ENCODE results near the gene DNAJC24. TPM values are rescaled to one million over a fixed set of nuclear protein-coding genes. Genes with fewer than 3 reads are reported as not detected.

Gene DNAJC24
- total and polyA plus RNA-seq, 2 experiments from 2014 or later, result 6.1 to 12.2 TPM

GRCh38 chr11:31455177-31455576 is 85.5 kb downstream of the DNAJC24 start:
- H3K9me3 ChIP-seq (ENCODE audit: low read depth), result no peaks in the 10 kb centered on the region
- H3K36me3 ChIP-seq, result no peaks in the 10 kb centered on the region
- DNase-seq (ENCODE audit: low read depth in 1 of 2, low spot score in 1 of 2), result no peak
- H3K4me3 ChIP-seq, result no peak overlapping the region
- H3K4me1 ChIP-seq (ENCODE audit: low read depth), result no peaks in the 10 kb centered on the region
- TF ChIP-seq, protein P1, sequence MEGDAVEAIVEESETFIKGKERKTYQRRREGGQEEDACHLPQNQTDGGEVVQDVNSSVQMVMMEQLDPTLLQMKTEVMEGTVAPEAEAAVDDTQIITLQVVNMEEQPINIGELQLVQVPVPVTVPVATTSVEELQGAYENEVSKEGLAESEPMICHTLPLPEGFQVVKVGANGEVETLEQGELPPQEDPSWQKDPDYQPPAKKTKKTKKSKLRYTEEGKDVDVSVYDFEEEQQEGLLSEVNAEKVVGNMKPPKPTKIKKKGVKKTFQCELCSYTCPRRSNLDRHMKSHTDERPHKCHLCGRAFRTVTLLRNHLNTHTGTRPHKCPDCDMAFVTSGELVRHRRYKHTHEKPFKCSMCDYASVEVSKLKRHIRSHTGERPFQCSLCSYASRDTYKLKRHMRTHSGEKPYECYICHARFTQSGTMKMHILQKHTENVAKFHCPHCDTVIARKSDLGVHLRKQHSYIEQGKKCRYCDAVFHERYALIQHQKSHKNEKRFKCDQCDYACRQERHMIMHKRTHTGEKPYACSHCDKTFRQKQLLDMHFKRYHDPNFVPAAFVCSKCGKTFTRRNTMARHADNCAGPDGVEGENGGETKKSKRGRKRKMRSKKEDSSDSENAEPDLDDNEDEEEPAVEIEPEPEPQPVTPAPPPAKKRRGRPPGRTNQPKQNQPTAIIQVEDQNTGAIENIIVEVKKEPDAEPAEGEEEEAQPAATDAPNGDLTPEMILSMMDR (IDR thresholded peaks at IDR 0.05; ENCODE audit: low read depth, low read length), result no peak
- no peaks in the 10 kb centered on the region for H3K27me3 ChIP-seq
- no peak overlapping the region for H3K27ac ChIP-seq

GRCh38 chr11:31464436-31464835 is 94.8 kb downstream of the DNAJC24 start:
- H3K9me3 ChIP-seq (ENCODE audit: low read depth), result no peaks in the 10 kb centered on the region
- no peak for DNase-seq (ENCODE audit: low read depth in 1 of 2, low spot score in 1 of 2)
- no peaks in the 10 kb centered on the region for H3K4me1 ChIP-seq (ENCODE audit: low read depth)
- H3K36me3 ChIP-seq, result no peaks in the 10 kb centered on the region
- TF ChIP-seq, protein P1 (IDR thresholded peaks at IDR 0.05; ENCODE audit: low read depth, low read length), result no peak
- no peak overlapping the region for H3K27ac ChIP-seq
- no peak overlapping the region for H3K4me3 ChIP-seq
- no peaks in the 10 kb centered on the region for H3K27me3 ChIP-seq

- H3K4me1 ChIP-seq (ENCODE audit: low read depth), result no peaks in the 10 kb centered on the region
- TF ChIP-seq, protein P1 (IDR thresholded peaks at IDR 0.05; ENCODE audit: low read depth, low read length), result no peak
- no peak overlapping the region for H3K27ac ChIP-seq
- no peak overlapping the region for H3K4me3 ChIP-seq
- no peak for DNase-seq (ENCODE audit: low read depth in 1 of 2, low spot score in 1 of 2)
- no peaks in the 10 kb centered on the region for H3K36me3 ChIP-seq
- no peaks in the 10 kb centered on the region for H3K27me3 ChIP-seq
- H3K9me3 ChIP-seq (ENCODE audit: low read depth), result no peaks in the 10 kb centered on the region
Measured at GRCh38 chr11:31474083-31474482, 104.4 kb downstream of the DNAJC24 start.

GRCh38 chr11:31477528-31478222 is 108.0 kb downstream of the DNAJC24 start:
- no peaks in the 10 kb centered on the region for H3K27me3 ChIP-seq
- H3K36me3 ChIP-seq, result no peaks in the 10 kb centered on the region
- TF ChIP-seq, protein P1 (IDR thresholded peaks at IDR 0.05; ENCODE audit: low read depth, low read length), result no peak
- H3K27ac ChIP-seq, result no peak overlapping the region
- no peaks in the 10 kb centered on the region for H3K4me1 ChIP-seq (ENCODE audit: low read depth)
- H3K4me3 ChIP-seq, result no peak overlapping the region
- no peak for DNase-seq (ENCODE audit: low read depth in 1 of 2, low spot score in 1 of 2)
- H3K9me3 ChIP-seq (ENCODE audit: low read depth), result no peaks in the 10 kb centered on the region

- H3K9me3 ChIP-seq (ENCODE audit: low read depth), result no peaks in the 10 kb centered on the region
- no peaks in the 10 kb centered on the region for H3K27me3 ChIP-seq
- H3K36me3 ChIP-seq, result no peaks in the 10 kb centered on the region
- H3K4me3 ChIP-seq, result no peak overlapping the region
- no peak for DNase-seq (ENCODE audit: low read depth in 1 of 2, low spot score in 1 of 2)
- TF ChIP-seq, protein P1 (IDR thresholded peaks at IDR 0.05; ENCODE audit: low read depth, low read length), result no peak
- no peak overlapping the region for H3K27ac ChIP-seq
- no peaks in the 10 kb centered on the region for H3K4me1 ChIP-seq (ENCODE audit: low read depth)
Measured at GRCh38 chr11:31478223-31478590, 108.5 kb downstream of the DNAJC24 start.

All from cardiac muscle cell (in vitro differentiated cells and primary cell).